Neuronal stem cell (in vitro differentiated cells): ENCODE measurements around the gene WDR20.
"Not testable (repeated sequence)": the region's sequence is repeated elsewhere in the genome, so short reads cannot be mapped to it uniquely, and the experiment has no call there.

Experiments
- DNase-seq: peaks from one replicate; pipeline ENCODE4 v3.0.0-alpha.2; 2013; ENCODE audit warnings: low spot score
- H2AFZ ChIP-seq: one replicate; pipeline ENCODE4 v1.6.1; 2013; ENCODE audit warnings: mild to moderate bottlenecking, low read length, inconsistent platforms
- H2AK5ac ChIP-seq: 2 replicates; pipeline ENCODE4 v1.6.1; 2013; ENCODE audit warnings: low read depth, mild to moderate bottlenecking, inconsistent platforms, low read length, moderate library complexity, mixed read lengths
- H2BK120ac ChIP-seq: 2 replicates; pipeline ENCODE4 v1.6.1; 2013; ENCODE audit warnings: low read depth, mild to moderate bottlenecking, inconsistent platforms, low read length, moderate library complexity, mixed read lengths
- H2BK12ac ChIP-seq: one replicate; pipeline ENCODE4 v1.6.1; 2013; ENCODE audit warnings: low read length, inconsistent platforms
- H2BK15ac ChIP-seq: 2 replicates; pipeline ENCODE4 v1.6.1; 2013; ENCODE audit warnings: mild to moderate bottlenecking, low read length, inconsistent platforms, mixed read lengths
- H2BK5ac ChIP-seq: one replicate; pipeline ENCODE4 v1.6.1; 2013; ENCODE audit warnings: inconsistent platforms, mild to moderate bottlenecking, low read length, moderate library complexity
- H3K14ac ChIP-seq: one replicate; pipeline ENCODE4 v1.6.1; 2013; ENCODE audit warnings: low read length, inconsistent platforms
- H3K18ac ChIP-seq: 2 replicates; pipeline ENCODE4 v1.6.1; 2013; ENCODE audit warnings: low read length, inconsistent platforms
- H3K23ac ChIP-seq: 2 replicates; pipeline ENCODE4 v1.6.1; 2013; ENCODE audit warnings: low read depth, mild to moderate bottlenecking, mixed read lengths, low read length, inconsistent platforms; ENCODE audit not compliant: poor library complexity
- H3K27ac ChIP-seq: replicated peaks from 3 replicates; pipeline ENCODE4 v1.5.1; 2013; ENCODE audit warnings: low read length, inconsistent platforms
- H3K27me3 ChIP-seq, 3 experiments: 2 replicates each; pipeline ENCODE4 v1.6.1; 2013; ENCODE audit warnings: low read length in 3 of 3, mild to moderate bottlenecking in 2 of 3, inconsistent platforms in 1 of 3, low read depth in 1 of 3, mixed read lengths in 1 of 3, moderate library complexity in 1 of 3; ENCODE audit not compliant: control insufficient read depth in 3 of 3, insufficient read depth in 3 of 3
- H3K36me3 ChIP-seq, 2 donors: replicated peaks in 1 of 2; 2 replicates each; pipeline ENCODE4 v1.6.1; 2013; ENCODE audit warnings: low read length in 2 of 2; ENCODE audit not compliant: control insufficient read depth in 2 of 2, insufficient read depth in 2 of 2
- H3K4ac ChIP-seq: 2 replicates; pipeline ENCODE4 v1.6.1; 2013; ENCODE audit warnings: inconsistent platforms, mild to moderate bottlenecking, low read length, moderate library complexity
- H3K4me1 ChIP-seq, 2 donors: 1 replicate in 1 of 2; 2 replicates in 1 of 2; pipeline ENCODE4 v1.6.1; 2013; ENCODE audit warnings: low read length in 2 of 2, low read depth in 1 of 2; ENCODE audit not compliant: control insufficient read depth in 2 of 2, insufficient read depth in 1 of 2
- H3K4me2 ChIP-seq: one replicate; pipeline ENCODE4 v1.6.1; 2013; ENCODE audit warnings: mild to moderate bottlenecking, low read length, inconsistent platforms; ENCODE audit not compliant: insufficient read depth, poor library complexity, severe bottlenecking
- H3K4me3 ChIP-seq, 2 donors: 2 replicates each; pipeline ENCODE4 v1.5.1; 2013; ENCODE audit warnings: low read length in 2 of 2, mild to moderate bottlenecking in 2 of 2, inconsistent platforms in 1 of 2, moderate library complexity in 1 of 2
- H3K79me1 ChIP-seq: one replicate; pipeline ENCODE4 v1.6.1; 2013; ENCODE audit warnings: low read depth, mild to moderate bottlenecking, inconsistent platforms, low read length, moderate library complexity
- H3K9ac ChIP-seq: one replicate; pipeline ENCODE4 v1.6.1; 2013; ENCODE audit warnings: mild to moderate bottlenecking, low read depth, low read length, inconsistent platforms; ENCODE audit not compliant: poor library complexity
- H3K9me3 ChIP-seq, 2 donors: replicated peaks in 1 of 2; 2 replicates each; pipeline versions ENCODE3 to v1.6.1; 2013; ENCODE audit warnings: low read length in 2 of 2, mild to moderate bottlenecking in 2 of 2, inconsistent platforms in 1 of 2, low read depth in 1 of 2, mixed read lengths in 1 of 2, moderate library complexity in 1 of 2; ENCODE audit not compliant: control insufficient read depth in 2 of 2, insufficient read depth in 1 of 2
- H4K8ac ChIP-seq: one replicate; pipeline ENCODE4 v1.6.1; 2013; ENCODE audit warnings: low read depth, mild to moderate bottlenecking, inconsistent platforms, low read length, moderate library complexity
- H4K91ac ChIP-seq: one replicate; pipeline ENCODE4 v1.6.1; 2013; ENCODE audit warnings: low read length, low read depth, mild to moderate bottlenecking, inconsistent platforms; ENCODE audit not compliant: poor library complexity
- WGBS, 2 donors: extraction: QIAGEN DNeasy Blood & Tissue Kit; methylation state at CpG; one replicate each; pipeline ENCODE4 v1.1.7; 2013; ENCODE audit warnings: missing lambda C conversion rate in 2 of 2, mixed read lengths in 1 of 2; ENCODE audit not compliant: insufficient read length in 2 of 2, insufficient replicate concordance in 1 of 2; ENCODE audit errors: extremely low coverage in 2 of 2; 5-methylcytosine and 5-hydroxymethylcytosine counted together

The WDR20 gene

GRCh38 chr14:102131741-102132140, 8.0 kb upstream of the WDR20 start:
- no CpG with 5 or more reads among the region's 6 CpGs for WGBS, 2 donors
- no peak overlapping the region for H3K9ac ChIP-seq
- no peaks in the 10 kb centered on the region for H3K79me1 ChIP-seq
- no peak for DNase-seq
- no peak overlapping the region for H2AFZ ChIP-seq
- H3K14ac ChIP-seq, result no peak overlapping the region
- H3K4me2 ChIP-seq, result no peak overlapping the region
- H3K27ac ChIP-seq, result no peak overlapping the region
- H3K4ac ChIP-seq, result no peak overlapping the region
- H3K4me1 ChIP-seq, result no peaks in the 10 kb centered on the region
- no peak overlapping the region for H3K23ac ChIP-seq
- no peaks in the 10 kb centered on the region for H3K27me3 ChIP-seq
- H3K18ac ChIP-seq, result no peak overlapping the region
- no peak overlapping the region for H4K8ac ChIP-seq
- H2BK12ac ChIP-seq, result no peak overlapping the region
- no peaks in the 10 kb centered on the region for H3K36me3 ChIP-seq
- no peak overlapping the region for H2AK5ac ChIP-seq
- no peak overlapping the region for H2BK5ac ChIP-seq
- H2BK15ac ChIP-seq, result no peak overlapping the region
- H2BK120ac ChIP-seq, result no peak overlapping the region
- H4K91ac ChIP-seq, result no peak overlapping the region
- no peaks in the 10 kb centered on the region for H3K9me3 ChIP-seq
- no peak overlapping the region for H3K4me3 ChIP-seq

GRCh38 chr14:102134021-102134420, 5.7 kb upstream of the WDR20 start:
- not testable (repeated sequence) for H2AFZ ChIP-seq, H4K91ac ChIP-seq, H3K9ac ChIP-seq, H2BK5ac ChIP-seq, H3K9me3 ChIP-seq, H3K4me1 ChIP-seq, H2AK5ac ChIP-seq, H4K8ac ChIP-seq, H3K79me1 ChIP-seq, H3K4me3 ChIP-seq, H3K14ac ChIP-seq, H3K36me3 ChIP-seq, H3K4ac ChIP-seq, H3K27ac ChIP-seq, H3K23ac ChIP-seq, H2BK120ac ChIP-seq, H3K27me3 ChIP-seq, DNase-seq, H3K4me2 ChIP-seq, H3K18ac ChIP-seq, H2BK15ac ChIP-seq, H2BK12ac ChIP-seq
- WGBS, 2 donors, result no CpG with 5 or more reads among the region's 9 CpGs

- not testable (repeated sequence) for H3K4me3 ChIP-seq, H3K4me1 ChIP-seq, H2AFZ ChIP-seq, H2BK12ac ChIP-seq, H2AK5ac ChIP-seq, H3K4ac ChIP-seq, H4K91ac ChIP-seq, H3K27me3 ChIP-seq, H2BK15ac ChIP-seq, H3K14ac ChIP-seq, H2BK5ac ChIP-seq, H2BK120ac ChIP-seq, H3K9ac ChIP-seq, H3K9me3 ChIP-seq, H3K4me2 ChIP-seq, H4K8ac ChIP-seq, H3K18ac ChIP-seq, H3K27ac ChIP-seq, DNase-seq, H3K79me1 ChIP-seq, H3K23ac ChIP-seq, H3K36me3 ChIP-seq
- WGBS, 2 donors, result no CpG with 5 or more reads among the region's 10 CpGs
Observed at GRCh38 chr14:102134719-102135118, 5.0 kb upstream of the WDR20 start.

GRCh38 chr14:102135456-102135855, 4.2 kb upstream of the WDR20 start:
- not testable (repeated sequence) for H3K23ac ChIP-seq, H3K9ac ChIP-seq, H2BK12ac ChIP-seq, H2AK5ac ChIP-seq, H3K27me3 ChIP-seq, H2AFZ ChIP-seq, H3K27ac ChIP-seq, H3K4me2 ChIP-seq, H2BK15ac ChIP-seq, H2BK120ac ChIP-seq, H3K4ac ChIP-seq, H3K4me3 ChIP-seq, H3K4me1 ChIP-seq, H3K18ac ChIP-seq, H3K9me3 ChIP-seq, H2BK5ac ChIP-seq, H4K8ac ChIP-seq, DNase-seq, H4K91ac ChIP-seq, H3K36me3 ChIP-seq, H3K14ac ChIP-seq, H3K79me1 ChIP-seq
- no CpG with 5 or more reads among the region's 30 CpGs for WGBS, 2 donors
